ENCODE measurements around the gene HSPE1. TPM values are rescaled to one million over a fixed set of nuclear protein-coding genes. Genes with fewer than 3 reads are reported as not detected.

Gene HSPE1
- total and polyA plus RNA-seq, 2 donors (not counting 3 experiments of a cell fraction or from before 2014, with no cell fraction given): 59.8 to 145 TPM

DNA sequence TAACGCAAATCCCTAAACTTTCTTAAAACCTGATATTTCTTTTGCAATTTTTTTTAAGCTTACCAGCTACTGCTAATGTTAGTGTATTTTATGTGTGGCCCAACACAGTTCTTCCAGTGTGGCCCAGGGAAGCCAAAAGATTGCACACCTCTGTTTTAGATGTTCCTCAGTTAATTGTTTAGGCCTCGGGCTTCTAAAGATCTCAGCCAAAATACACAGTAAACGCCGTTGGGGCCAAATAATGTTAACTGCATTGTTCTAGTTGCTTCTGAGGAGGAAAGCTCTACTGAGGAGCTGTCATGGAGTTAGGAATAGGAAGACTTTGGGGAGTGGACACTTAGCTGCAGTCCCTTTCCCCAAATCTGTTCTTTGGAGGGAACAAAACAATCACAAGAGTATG, 2.0 kb downstream of the HSPE1 start:
- Histone ChIP-seq H3K4me2 (ENCODE audit: insufficient read depth, low read length) (peak overlapping the region; percentile 74), H3K27me3 (ENCODE audit: control insufficient read depth in 2 of 2, insufficient read depth in 2 of 2, low read length in 2 of 2) (no peaks in the 10 kb centered on the region), H2AFZ (ENCODE audit: low read depth, low read length) (no peak overlapping the region), H3K4me3 (replicated peaks in 1 of 3; ENCODE audit: insufficient read depth in 1 of 3, low read depth in 1 of 3, low read length in 3 of 3) (peak overlapping the region in 1 of 3 experiments; percentile 93), H3K9me1 (replicated peaks; ENCODE audit: control insufficient read depth, extremely low read depth, insufficient read depth, low read length) (no peaks in the 10 kb centered on the region), H3K79me2 (ENCODE audit: control insufficient read depth, insufficient read depth, low read length) (peaks cover 52% of the 10 kb centered on the region), H3K27ac (ENCODE audit: insufficient read depth, low read depth, low read length) (peak overlapping the region; percentile 28), H3K4me1 (ENCODE audit: control insufficient read depth, extremely low read depth, insufficient read depth, low read length) (peaks cover 29% of the 10 kb centered on the region), H3K9ac (replicated peaks; ENCODE audit: extremely low read depth, insufficient read depth, low read length) (peak overlapping the region; percentile 3), H3K9me3 (replicated peaks; ENCODE audit: control insufficient read depth, insufficient read depth, low read length) (no peaks in the 10 kb centered on the region), H3K36me3 (ENCODE audit: control insufficient read depth in 2 of 2, extremely low read depth in 1 of 2, insufficient read depth in 2 of 2, low read length in 2 of 2) (peaks cover 4% of the 10 kb centered on the region in 2 experiments), H4K20me1 (replicated peaks; ENCODE audit: control insufficient read depth, extremely low read depth, insufficient read depth, low read length) (peaks cover 2% of the 10 kb centered on the region)
- CTCF ChIA-PET: interaction anchor here (1.3 kb wide), 2 partner anchors 11 to 97 kb away, joined by 3 read pairs; no protein-coding TSS in a partner anchor
- DNase-seq (ENCODE audit: low read depth, low spot score) (no peak), FAIRE-seq (peak; percentile 21)
- TF ChIP-seq, protein P1, sequence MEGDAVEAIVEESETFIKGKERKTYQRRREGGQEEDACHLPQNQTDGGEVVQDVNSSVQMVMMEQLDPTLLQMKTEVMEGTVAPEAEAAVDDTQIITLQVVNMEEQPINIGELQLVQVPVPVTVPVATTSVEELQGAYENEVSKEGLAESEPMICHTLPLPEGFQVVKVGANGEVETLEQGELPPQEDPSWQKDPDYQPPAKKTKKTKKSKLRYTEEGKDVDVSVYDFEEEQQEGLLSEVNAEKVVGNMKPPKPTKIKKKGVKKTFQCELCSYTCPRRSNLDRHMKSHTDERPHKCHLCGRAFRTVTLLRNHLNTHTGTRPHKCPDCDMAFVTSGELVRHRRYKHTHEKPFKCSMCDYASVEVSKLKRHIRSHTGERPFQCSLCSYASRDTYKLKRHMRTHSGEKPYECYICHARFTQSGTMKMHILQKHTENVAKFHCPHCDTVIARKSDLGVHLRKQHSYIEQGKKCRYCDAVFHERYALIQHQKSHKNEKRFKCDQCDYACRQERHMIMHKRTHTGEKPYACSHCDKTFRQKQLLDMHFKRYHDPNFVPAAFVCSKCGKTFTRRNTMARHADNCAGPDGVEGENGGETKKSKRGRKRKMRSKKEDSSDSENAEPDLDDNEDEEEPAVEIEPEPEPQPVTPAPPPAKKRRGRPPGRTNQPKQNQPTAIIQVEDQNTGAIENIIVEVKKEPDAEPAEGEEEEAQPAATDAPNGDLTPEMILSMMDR (IDR thresholded peaks at IDR 0.05; ENCODE audit: extremely low read depth in 1 of 2, insufficient read depth in 1 of 2, low read depth in 1 of 2, low read length in 2 of 2): no peak
- TF ChIP-seq EZH2 (IDR thresholded peaks at IDR 0.05; ENCODE audit: borderline replicate concordance, low read depth, low read length, severe bottlenecking) (no peak), MYC (IDR thresholded peaks at IDR 0.05; ENCODE audit: low read depth, low read length) (no peak), GATA2 (IDR thresholded peaks at IDR 0.05; ENCODE audit: insufficient read depth, insufficient read length, low read depth, low read length) (no peak)
- dilution Hi-C loops (cut with MboI; ENCODE audit: extremely low pct_ligation_motif_present, low sequenced_read_pairs) (no loop called here), intact Hi-C loops (cut with micrococcal nuclease) (loop anchor here (5.0 kb wide), 1 partner anchor 55 kb away; no protein-coding TSS in a partner anchor)
- BruUV-seq (replicated peaks): no TSS peak
- POLR2A ChIA-PET: interaction anchor here (1.2 kb wide), 1 partner anchor 14 kb away, joined by 5 read pairs; the partner anchor contains the start of gene MOB4

DNA sequence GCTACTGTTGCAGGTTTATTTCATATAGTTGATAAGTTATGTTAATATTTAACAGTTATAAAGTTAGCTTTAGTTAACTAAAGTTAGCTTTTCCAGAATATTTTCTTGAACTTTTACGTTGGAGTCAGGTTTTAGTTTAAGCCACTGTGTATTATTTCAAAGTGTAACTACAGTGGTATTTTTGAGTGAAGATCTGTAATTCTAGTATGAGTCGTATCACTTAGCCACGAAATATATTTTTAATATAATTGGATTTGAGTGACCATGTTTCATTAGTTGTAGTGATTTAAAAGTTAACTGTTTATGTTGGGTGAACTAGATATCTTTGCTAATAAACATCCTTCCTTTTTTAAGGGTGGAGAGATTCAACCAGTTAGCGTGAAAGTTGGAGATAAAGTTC, 2.5 kb downstream of the HSPE1 start:
- no peak overlapping the region for H3K27ac ChIP-seq (ENCODE audit: insufficient read depth, low read depth, low read length)
- FAIRE-seq (no peak), DNase-seq (ENCODE audit: low read depth, low spot score) (no peak)
- H2AFZ ChIP-seq (ENCODE audit: low read depth, low read length): no peak overlapping the region
- dilution Hi-C loops (cut with MboI; ENCODE audit: extremely low pct_ligation_motif_present, low sequenced_read_pairs) (no loop called here), intact Hi-C loops (cut with micrococcal nuclease) (loop anchor here (5.0 kb wide), 1 partner anchor 55 kb away; no protein-coding TSS in a partner anchor)
- H3K4me1 ChIP-seq (ENCODE audit: control insufficient read depth, extremely low read depth, insufficient read depth, low read length): peaks cover 24% of the 10 kb centered on the region
- CTCF ChIA-PET: interaction anchor here (1.3 kb wide), 2 partner anchors 11 to 97 kb away, joined by 3 read pairs; no protein-coding TSS in a partner anchor
- TF ChIP-seq MYC (IDR thresholded peaks at IDR 0.05; ENCODE audit: low read depth, low read length) (no peak), POLR2A (IDR thresholded peaks at IDR 0.05; ENCODE audit: low read depth, low read length) (no peak), GATA2 (IDR thresholded peaks at IDR 0.05; ENCODE audit: insufficient read depth, insufficient read length, low read depth, low read length) (no peak), JUN (IDR thresholded peaks at IDR 0.05; ENCODE audit: borderline replicate concordance, insufficient read depth, insufficient read length, low read depth) (no peak), FOS (IDR thresholded peaks at IDR 0.05; ENCODE audit: borderline replicate concordance, insufficient read depth, low read length) (no peak), EZH2 (IDR thresholded peaks at IDR 0.05; ENCODE audit: borderline replicate concordance, low read depth, low read length, severe bottlenecking) (no peak), POLR2AphosphoS5 (IDR thresholded peaks at IDR 0.05; ENCODE audit: insufficient read depth, low read depth, low read length) (no peak)
- TF ChIP-seq, protein P2, sequence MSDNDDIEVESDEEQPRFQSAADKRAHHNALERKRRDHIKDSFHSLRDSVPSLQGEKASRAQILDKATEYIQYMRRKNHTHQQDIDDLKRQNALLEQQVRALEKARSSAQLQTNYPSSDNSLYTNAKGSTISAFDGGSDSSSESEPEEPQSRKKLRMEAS (IDR thresholded peaks at IDR 0.05; ENCODE audit: insufficient read depth, insufficient read length): no peak
- TF ChIP-seq, protein P1 (IDR thresholded peaks at IDR 0.05; ENCODE audit: extremely low read depth in 1 of 2, insufficient read depth in 1 of 2, low read depth in 1 of 2, low read length in 2 of 2): no peak
- peaks cover 47% of the 10 kb centered on the region for H3K79me2 ChIP-seq (ENCODE audit: control insufficient read depth, insufficient read depth, low read length)
- POLR2A ChIA-PET: interaction anchor here (1.2 kb wide), 1 partner anchor 13 kb away, joined by 5 read pairs; the partner anchor contains the start of gene MOB4
- H3K9me3 ChIP-seq (replicated peaks; ENCODE audit: control insufficient read depth, insufficient read depth, low read length): no peaks in the 10 kb centered on the region
- no peaks in the 10 kb centered on the region for H3K27me3 ChIP-seq (ENCODE audit: control insufficient read depth in 2 of 2, insufficient read depth in 2 of 2, low read length in 2 of 2)
- peak overlapping the region; percentile 74 for H3K4me2 ChIP-seq (ENCODE audit: insufficient read depth, low read length)
- H4K20me1 ChIP-seq (replicated peaks; ENCODE audit: control insufficient read depth, extremely low read depth, insufficient read depth, low read length): no peaks in the 10 kb centered on the region
- H3K9me1 ChIP-seq (replicated peaks; ENCODE audit: control insufficient read depth, extremely low read depth, insufficient read depth, low read length): no peaks in the 10 kb centered on the region
- no peak overlapping the region for H3K4me3 ChIP-seq (replicated peaks in 1 of 3; ENCODE audit: insufficient read depth in 1 of 3, low read depth in 1 of 3, low read length in 3 of 3)
- no TSS peak for BruUV-seq (replicated peaks)
- no peak overlapping the region for H3K9ac ChIP-seq (replicated peaks; ENCODE audit: extremely low read depth, insufficient read depth, low read length)
- peaks cover 4% of the 10 kb centered on the region in 2 experiments for H3K36me3 ChIP-seq (ENCODE audit: control insufficient read depth in 2 of 2, extremely low read depth in 1 of 2, insufficient read depth in 2 of 2, low read length in 2 of 2)
